Activated naive CD8-positive, alpha-beta T cell treated with anti-CD3 and anti-CD28 coated beads, Interleukin-2, amount 50 U/mL, for 24 hours (primary cell): ENCODE data around the gene CCNT2.
"Not testable (repeated sequence)": the region's sequence is repeated elsewhere in the genome, so short reads cannot be mapped to it uniquely, and the experiment has no call there.

Experiments used
- ATAC-seq: fragments of 150-1000 bp; cut with Tn5 transposase; one replicate; pipeline ENCODE4 v1.10.0; 2021
- DNase-seq: peaks from one replicate; pipeline ENCODE4 v3.0.0; 2021
- H3K27ac Mint-ChIP-seq: one replicate; pipeline ENCODE4 v1.8.0; 2021; ENCODE audit warnings: mild to moderate bottlenecking, mixed read lengths
- H3K27me3 Mint-ChIP-seq: one replicate; pipeline ENCODE4 v1.8.0; 2021; ENCODE audit warnings: mixed read lengths
- H3K36me3 Mint-ChIP-seq: one replicate; pipeline ENCODE4 v1.8.0; 2021; ENCODE audit warnings: low read depth, mixed read lengths
- H3K4me1 Mint-ChIP-seq: one replicate; pipeline ENCODE4 v1.8.0; 2021; ENCODE audit warnings: mixed read lengths
- H3K4me3 Mint-ChIP-seq: one replicate; pipeline ENCODE4 v1.8.0; 2021; ENCODE audit warnings: mild to moderate bottlenecking, moderate library complexity, mixed read lengths
- H3K9me3 Mint-ChIP-seq: one replicate; pipeline ENCODE4 v1.8.0; 2021; ENCODE audit warnings: mixed read lengths

The CCNT2 gene

GRCh38 chr2:134976074-134976702, 57.6 kb downstream of the CCNT2 start:
- peaks cover 14% of the 10 kb centered on the region for H3K4me1 Mint-ChIP-seq
- H3K27ac Mint-ChIP-seq = no peak overlapping the region
- no peak for DNase-seq
- H3K36me3 Mint-ChIP-seq = peaks cover 14% of the 10 kb centered on the region
- no peak for ATAC-seq
- no peaks in the 10 kb centered on the region for H3K27me3 Mint-ChIP-seq
- H3K9me3 Mint-ChIP-seq = peaks cover 31% of the 10 kb centered on the region
- no peak overlapping the region for H3K4me3 Mint-ChIP-seq

- DNase-seq = not testable (repeated sequence)
Measured at GRCh38 chr2:134977104-134977503, 58.5 kb downstream of the CCNT2 start.

GRCh38 chr2:134979221-134979620, 60.6 kb downstream of the CCNT2 start:
- peaks cover 3% of the 10 kb centered on the region for H3K36me3 Mint-ChIP-seq
- ATAC-seq (no peak), DNase-seq (no peak)
- H3K4me1 Mint-ChIP-seq = peaks cover 4% of the 10 kb centered on the region
- no peak overlapping the region for H3K4me3 Mint-ChIP-seq
- H3K9me3 Mint-ChIP-seq = peaks cover 15% of the 10 kb centered on the region
- no peak overlapping the region for H3K27ac Mint-ChIP-seq
- H3K27me3 Mint-ChIP-seq = no peaks in the 10 kb centered on the region

More at GRCh38 chr2:134977104-134977503, 58.5 kb downstream of the CCNT2 start:
- Mint-ChIP-seq H3K36me3 (peaks cover 12% of the 10 kb centered on the region), H3K9me3 (peaks cover 26% of the 10 kb centered on the region), H3K4me1 (peaks cover 14% of the 10 kb centered on the region)
- H3K4me3 Mint-ChIP-seq, H3K27me3 Mint-ChIP-seq, ATAC-seq, H3K27ac Mint-ChIP-seq: not testable (repeated sequence)

- no peak for DNase-seq
- H3K27me3 Mint-ChIP-seq = no peaks in the 10 kb centered on the region
- peaks cover 8% of the 10 kb centered on the region for H3K9me3 Mint-ChIP-seq
- ATAC-seq = no peak
- no peaks in the 10 kb centered on the region for H3K4me1 Mint-ChIP-seq
- H3K27ac Mint-ChIP-seq = no peak overlapping the region
- no peaks in the 10 kb centered on the region for H3K36me3 Mint-ChIP-seq
- no peak overlapping the region for H3K4me3 Mint-ChIP-seq
Measured at GRCh38 chr2:134980639-134981038, 62.0 kb downstream of the CCNT2 start.

GRCh38 chr2:134982603-134983002, 64.0 kb downstream of the CCNT2 start:
- DNase-seq (no peak), ATAC-seq (no peak)
- no peaks in the 10 kb centered on the region for H3K36me3 Mint-ChIP-seq
- H3K4me1 Mint-ChIP-seq = no peaks in the 10 kb centered on the region
- H3K27me3 Mint-ChIP-seq = no peaks in the 10 kb centered on the region
- no peak overlapping the region for H3K27ac Mint-ChIP-seq
- H3K4me3 Mint-ChIP-seq = no peak overlapping the region
- H3K9me3 Mint-ChIP-seq = peaks cover 5% of the 10 kb centered on the region

- DNase-seq = no peak
- H3K36me3 Mint-ChIP-seq = no peaks in the 10 kb centered on the region
- H3K9me3 Mint-ChIP-seq = peaks cover 5% of the 10 kb centered on the region
- H3K27me3 Mint-ChIP-seq = no peaks in the 10 kb centered on the region
- H3K4me1 Mint-ChIP-seq = no peaks in the 10 kb centered on the region
- no peak overlapping the region for H3K4me3 Mint-ChIP-seq
- no peak overlapping the region for H3K27ac Mint-ChIP-seq
- ATAC-seq = no peak
Measured at GRCh38 chr2:134985061-134985460, 66.4 kb downstream of the CCNT2 start.

GRCh38 chr2:134988994-134989605, 70.5 kb downstream of the CCNT2 start:
- Mint-ChIP-seq H3K27me3 (no peaks in the 10 kb centered on the region), H3K4me3 (no peak overlapping the region), H3K36me3 (no peaks in the 10 kb centered on the region), H3K9me3 (peaks cover 3% of the 10 kb centered on the region), H3K27ac (no peak overlapping the region), H3K4me1 (no peaks in the 10 kb centered on the region)
- ATAC-seq (no peak), DNase-seq (no peak)

GRCh38 chr2:134999521-134999920, 80.9 kb downstream of the CCNT2 start:
- DNase-seq (no peak), ATAC-seq (no peak)
- Mint-ChIP-seq H3K27ac (no peak overlapping the region), H3K36me3 (no peaks in the 10 kb centered on the region), H3K27me3 (peaks cover 3% of the 10 kb centered on the region), H3K4me1 (peaks cover 4% of the 10 kb centered on the region), H3K4me3 (no peak overlapping the region), H3K9me3 (no peaks in the 10 kb centered on the region)

GRCh38 chr2:135002836-135003235, 84.2 kb downstream of the CCNT2 start:
- Mint-ChIP-seq H3K4me3 (no peak overlapping the region), H3K9me3 (no peaks in the 10 kb centered on the region), H3K36me3 (no peaks in the 10 kb centered on the region), H3K27me3 (peaks cover 19% of the 10 kb centered on the region), H3K4me1 (peaks cover 4% of the 10 kb centered on the region), H3K27ac (no peak overlapping the region)
- ATAC-seq (no peak), DNase-seq (no peak)

GRCh38 chr2:135004005-135004746, 85.6 kb downstream of the CCNT2 start:
- H3K36me3 Mint-ChIP-seq = no peaks in the 10 kb centered on the region
- H3K27me3 Mint-ChIP-seq = peaks cover 21% of the 10 kb centered on the region
- no peaks in the 10 kb centered on the region for H3K9me3 Mint-ChIP-seq
- peaks cover 4% of the 10 kb centered on the region for H3K4me1 Mint-ChIP-seq
- H3K4me3 Mint-ChIP-seq = no peak overlapping the region
- peak; percentile 78 for DNase-seq
- no peak overlapping the region for H3K27ac Mint-ChIP-seq
- ATAC-seq = peak; percentile 96

- Mint-ChIP-seq H3K9me3 (no peaks in the 10 kb centered on the region), H3K27me3 (peaks cover 24% of the 10 kb centered on the region), H3K36me3 (no peaks in the 10 kb centered on the region), H3K4me3 (no peak overlapping the region), H3K27ac (no peak overlapping the region), H3K4me1 (peaks cover 4% of the 10 kb centered on the region)
- ATAC-seq (no peak), DNase-seq (no peak)
Measured at GRCh38 chr2:135005753-135006152, 87.1 kb downstream of the CCNT2 start.
